H9 (cell line): ENCODE results near the gene CARHSP1. TPM values are rescaled to one million over a fixed set of nuclear protein-coding genes. Genes with fewer than 3 reads are reported as not detected.

ENCODE experiments used
- DNase-seq: peaks from one replicate; pipeline ENCODE4 v3.0.0-alpha.2; 2017
- H2AFZ ChIP-seq: one replicate; pipeline ENCODE4 v1.6.1; 2013; ENCODE audit warnings: mild to moderate bottlenecking, low read length, control low read depth, moderate library complexity
- H2AK5ac ChIP-seq: 2 replicates; pipeline ENCODE4 v1.6.1; 2013; ENCODE audit warnings: low read length, control low read depth, mixed read lengths; ENCODE audit not compliant: insufficient read length
- H2BK120ac ChIP-seq: one replicate; pipeline ENCODE4 v1.6.1; 2013; ENCODE audit warnings: low read depth, mild to moderate bottlenecking, low read length, control low read depth, inconsistent platforms; ENCODE audit not compliant: poor library complexity, severe bottlenecking
- H2BK12ac ChIP-seq: 2 replicates; pipeline ENCODE4 v1.6.1; 2013; ENCODE audit warnings: low read length, control low read depth, mixed read lengths, low read depth; ENCODE audit not compliant: insufficient read length
- H2BK15ac ChIP-seq: 2 replicates; pipeline ENCODE4 v1.6.1; 2013; ENCODE audit warnings: low read depth, low read length, control low read depth
- H2BK20ac ChIP-seq: one replicate; pipeline ENCODE4 v1.6.1; 2013; ENCODE audit warnings: low read depth, mild to moderate bottlenecking, low read length, control low read depth, inconsistent platforms; ENCODE audit not compliant: poor library complexity, severe bottlenecking
- H2BK5ac ChIP-seq: 2 replicates; pipeline ENCODE4 v1.6.1; 2013; ENCODE audit warnings: low read length, control low read depth, mixed read lengths; ENCODE audit not compliant: insufficient read length
- H3K14ac ChIP-seq: 2 replicates; pipeline ENCODE4 v1.6.1; 2013; ENCODE audit warnings: low read length, control low read depth; ENCODE audit not compliant: insufficient read depth
- H3K18ac ChIP-seq: 2 replicates; pipeline ENCODE4 v1.6.1; 2013; ENCODE audit warnings: low read depth, mild to moderate bottlenecking, mixed read lengths, low read length, control low read depth; ENCODE audit not compliant: insufficient read length
- H3K23ac ChIP-seq: 2 replicates; pipeline ENCODE4 v1.6.1; 2013; ENCODE audit warnings: low read length, control low read depth, mixed read lengths, low read depth; ENCODE audit not compliant: insufficient read length
- H3K23me2 ChIP-seq: 2 replicates; pipeline ENCODE4 v1.6.1; 2013; ENCODE audit warnings: low read depth, mild to moderate bottlenecking, mixed read lengths, low read length, control low read depth; ENCODE audit not compliant: insufficient read length, poor library complexity, severe bottlenecking
- H3K27ac ChIP-seq: 2 replicates; pipeline ENCODE4 v1.5.1; 2013; ENCODE audit warnings: low read length, control low read depth, mixed read lengths, low read depth; ENCODE audit not compliant: insufficient read length
- H3K27me3 ChIP-seq: 2 replicates; pipeline ENCODE4 v1.6.1; 2013; ENCODE audit warnings: low read length, control low read depth, inconsistent platforms; ENCODE audit not compliant: insufficient read depth
- H3K4ac ChIP-seq: 2 replicates; pipeline ENCODE4 v1.6.1; 2013; ENCODE audit warnings: low read depth, mild to moderate bottlenecking, control low read depth, inconsistent platforms, low read length, moderate library complexity
- H3K4me1 ChIP-seq: 2 replicates; pipeline ENCODE4 v1.6.1; 2013; ENCODE audit warnings: low read length, control low read depth, inconsistent platforms; ENCODE audit not compliant: insufficient read depth
- H3K4me2 ChIP-seq: 2 replicates; pipeline ENCODE4 v1.6.1; 2013; ENCODE audit warnings: low read length, control low read depth, mixed read lengths; ENCODE audit not compliant: insufficient read length, insufficient read depth
- H3K56ac ChIP-seq: 2 replicates; pipeline ENCODE4 v1.6.1; 2013; ENCODE audit warnings: low read depth, mild to moderate bottlenecking, mixed read lengths, low read length, control low read depth; ENCODE audit not compliant: insufficient read length
- H3K79me1 ChIP-seq: 2 replicates; pipeline ENCODE4 v1.6.1; 2013; ENCODE audit warnings: low read depth, mild to moderate bottlenecking, moderate library complexity, low read length, control low read depth, inconsistent platforms; ENCODE audit not compliant: insufficient read depth, poor library complexity, severe bottlenecking
- H3K79me2 ChIP-seq: 2 replicates; pipeline ENCODE4 v1.6.1; 2013; ENCODE audit warnings: low read length, control low read depth, inconsistent platforms; ENCODE audit not compliant: insufficient read depth
- H3K9ac ChIP-seq: 2 replicates; pipeline ENCODE4 v1.6.1; 2013; ENCODE audit warnings: low read length, control low read depth, mixed read lengths; ENCODE audit not compliant: insufficient read length; ENCODE audit errors: extremely low read depth
- H3K9me3 ChIP-seq: one replicate; pipeline ENCODE4 v1.6.1; 2013; ENCODE audit warnings: low read depth, low read length, inconsistent platforms; ENCODE audit not compliant: control insufficient read depth
- H3T11ph ChIP-seq: one replicate; pipeline ENCODE4 v1.6.1; 2013; ENCODE audit warnings: mild to moderate bottlenecking, low read length, control low read depth, inconsistent platforms
- H4K20me1 ChIP-seq: one replicate; pipeline ENCODE4 v1.6.1; 2013; ENCODE audit not compliant: control insufficient read depth, insufficient read length, insufficient read depth
- H4K5ac ChIP-seq: 2 replicates; pipeline ENCODE4 v1.6.1; 2013; ENCODE audit warnings: low read depth, mild to moderate bottlenecking, mixed read lengths, low read length, control low read depth; ENCODE audit not compliant: insufficient read length
- H4K8ac ChIP-seq: replicated peaks from 2 replicates; pipeline ENCODE4 v1.6.1; 2013; ENCODE audit warnings: low read length, control low read depth, mixed read lengths, low read depth; ENCODE audit not compliant: insufficient read length
- H4K91ac ChIP-seq: 2 replicates; pipeline ENCODE4 v1.6.1; 2013; ENCODE audit warnings: low read depth, mild to moderate bottlenecking, moderate library complexity, mixed read lengths, low read length, control low read depth; ENCODE audit not compliant: insufficient read length
- H3K27ac Mint-ChIP-seq, 3 experiments: 2 replicates in 2 of 3; 3 replicates in 1 of 3; pipeline ENCODE4 v1.8.0; 2020 to 2021; ENCODE audit warnings: mixed read lengths in 3 of 3, mild to moderate bottlenecking in 1 of 3, moderate library complexity in 1 of 3
- H3K27me3 Mint-ChIP-seq: 2 replicates; pipeline ENCODE4 v1.8.0; 2021; ENCODE audit warnings: low read depth, mild to moderate bottlenecking, moderate library complexity, mixed read lengths
- H3K36me3 Mint-ChIP-seq, 3 experiments: 2 replicates in 2 of 3; 3 replicates in 1 of 3; pipeline ENCODE4 v1.8.0; 2020 to 2021; ENCODE audit warnings: low read depth in 3 of 3, mixed read lengths in 3 of 3; ENCODE audit not compliant: insufficient read depth in 1 of 3
- H3K4me1 Mint-ChIP-seq, 2 experiments: 2 replicates each; pipeline ENCODE4 v1.8.0; 2020; ENCODE audit warnings: mixed read lengths in 2 of 2
- H3K4me3 Mint-ChIP-seq, 2 experiments: 2 replicates in 1 of 2; 3 replicates in 1 of 2; pipeline ENCODE4 v1.8.0; 2020 to 2021; ENCODE audit warnings: mild to moderate bottlenecking in 2 of 2, mixed read lengths in 2 of 2, moderate library complexity in 1 of 2
- H3K9me3 Mint-ChIP-seq, 2 experiments: 2 replicates in 1 of 2; 3 replicates in 1 of 2; pipeline ENCODE4 v1.8.0; 2020; ENCODE audit warnings: mild to moderate bottlenecking in 2 of 2, mixed read lengths in 2 of 2, moderate library complexity in 1 of 2
- WGBS: extraction: QIAGEN DNeasy Blood & Tissue Kit; methylation state at CpG from one replicate; pipeline ENCODE4 v1.1.7; 2013; ENCODE audit warnings: missing lambda C conversion rate, low lambda C conversion rate, mixed read lengths; ENCODE audit not compliant: insufficient read length; ENCODE audit errors: extremely low coverage; 5-methylcytosine and 5-hydroxymethylcytosine counted together
- total RNA-seq: library from RNA; stranded (reverse); gene quantifications from 2 replicates; pipeline ENCODE4 v1.2.1, GENCODE V29; 2021
- TF ChIP-seq, protein P1 (sequence below): fragments of 200-600 bp; sonication (generic); conservative IDR thresholded peaks from 3 replicates; pipeline ENCODE4 v1.8.0; 2021; ENCODE audit warnings: antibody characterized with exemption, mild to moderate bottlenecking

The CARHSP1 gene
- total RNA-seq, 1 experiment from 2014 or later: 194 TPM

GRCh38 chr16:8852534-8852933, 16.3 kb downstream of the CARHSP1 start:
- Histone ChIP-seq H3T11ph (no peak overlapping the region), H2AFZ (no peak overlapping the region), H3K23ac (no peak overlapping the region), H4K20me1 (peaks cover 6% of the 10 kb centered on the region), H3K9ac (no peak overlapping the region), H4K91ac (no peak overlapping the region), H3K27ac (no peak overlapping the region), H2BK12ac (no peak overlapping the region), H3K4me1 (no peaks in the 10 kb centered on the region), H3K27me3 (no peaks in the 10 kb centered on the region), H3K4me2 (no peak overlapping the region), H2BK5ac (no peak overlapping the region), H3K14ac (no peak overlapping the region), H3K18ac (no peak overlapping the region), H3K9me3 (no peaks in the 10 kb centered on the region), H2BK15ac (no peak overlapping the region), H3K4ac (no peak overlapping the region), H2AK5ac (no peak overlapping the region), H2BK120ac (no peak overlapping the region), H4K5ac (no peak overlapping the region), H3K56ac (no peak overlapping the region), H4K8ac (no peak overlapping the region), H3K79me1 (no peaks in the 10 kb centered on the region), H2BK20ac (no peak overlapping the region), H3K79me2 (no peaks in the 10 kb centered on the region), H3K23me2 (no peaks in the 10 kb centered on the region)
- WGBS: no CpG with 5 or more reads among the region's 8 CpGs
- DNase-seq: no peak
- Mint-ChIP-seq H3K36me3 (peaks cover 41 to 98% (median 78%) of the 10 kb centered on the region in 3 experiments), H3K4me1 (peaks cover 27 to 33% of the 10 kb centered on the region in 2 experiments), H3K27ac (peak overlapping the region in 2 of 3 experiments; percentile 92 to 96; a peak in 4 of 7 replicates), H3K27me3 (no peaks in the 10 kb centered on the region; the same call in 1 of the 2 replicates), H3K9me3 (no peaks in the 10 kb centered on the region; a peak in 1 of 5 replicates), H3K4me3 (no peak overlapping the region; a peak in 1 of 5 replicates)
- TF ChIP-seq, protein P1, sequence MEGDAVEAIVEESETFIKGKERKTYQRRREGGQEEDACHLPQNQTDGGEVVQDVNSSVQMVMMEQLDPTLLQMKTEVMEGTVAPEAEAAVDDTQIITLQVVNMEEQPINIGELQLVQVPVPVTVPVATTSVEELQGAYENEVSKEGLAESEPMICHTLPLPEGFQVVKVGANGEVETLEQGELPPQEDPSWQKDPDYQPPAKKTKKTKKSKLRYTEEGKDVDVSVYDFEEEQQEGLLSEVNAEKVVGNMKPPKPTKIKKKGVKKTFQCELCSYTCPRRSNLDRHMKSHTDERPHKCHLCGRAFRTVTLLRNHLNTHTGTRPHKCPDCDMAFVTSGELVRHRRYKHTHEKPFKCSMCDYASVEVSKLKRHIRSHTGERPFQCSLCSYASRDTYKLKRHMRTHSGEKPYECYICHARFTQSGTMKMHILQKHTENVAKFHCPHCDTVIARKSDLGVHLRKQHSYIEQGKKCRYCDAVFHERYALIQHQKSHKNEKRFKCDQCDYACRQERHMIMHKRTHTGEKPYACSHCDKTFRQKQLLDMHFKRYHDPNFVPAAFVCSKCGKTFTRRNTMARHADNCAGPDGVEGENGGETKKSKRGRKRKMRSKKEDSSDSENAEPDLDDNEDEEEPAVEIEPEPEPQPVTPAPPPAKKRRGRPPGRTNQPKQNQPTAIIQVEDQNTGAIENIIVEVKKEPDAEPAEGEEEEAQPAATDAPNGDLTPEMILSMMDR: no peak
